GM19324 (cell line): ENCODE measurements around the gene CEMIP.

Experiments
- ATAC-seq: cut with Tn5 transposase; IDR thresholded peaks from one replicate; pipeline ENCODE4 v1.9.1; 2021; ENCODE audit warnings: mild to moderate bottlenecking, moderate library complexity; ENCODE audit not compliant: unreplicated experiment, low FRiP score

Gene CEMIP

GRCh38 chr15:80875568-80876347, 96.6 kb downstream of the CEMIP start:
- ATAC-seq, result no peak

GRCh38 chr15:80876348-80876674, 97.1 kb downstream of the CEMIP start:
- no peak for ATAC-seq

GRCh38 chr15:80878242-80878866, 99.2 kb downstream of the CEMIP start:
- ATAC-seq, result no peak

GRCh38 chr15:80878867-80879250, 99.7 kb downstream of the CEMIP start:
- ATAC-seq, result no peak

- ATAC-seq, result no peak
Observed at GRCh38 chr15:80880086-80880485, 100.9 kb downstream of the CEMIP start.

GRCh38 chr15:80883641-80884040, 104.5 kb downstream of the CEMIP start:
- ATAC-seq, result no peak

GRCh38 chr15:80885016-80885579, 105.9 kb downstream of the CEMIP start:
- ATAC-seq, result no peak

GRCh38 chr15:80887148-80887547, 108.0 kb downstream of the CEMIP start:
- ATAC-seq, result no peak

GRCh38 chr15:80888846-80889245, 109.7 kb downstream of the CEMIP start:
- ATAC-seq, result no peak

- no peak for ATAC-seq
Observed at GRCh38 chr15:80890341-80891005, 111.3 kb downstream of the CEMIP start.

- ATAC-seq, result no peak
Observed at GRCh38 chr15:80891006-80891405, 111.8 kb downstream of the CEMIP start.

- ATAC-seq, result no peak
Observed at GRCh38 chr15:80892414-80892813, 113.2 kb downstream of the CEMIP start.

- no peak for ATAC-seq
Observed at GRCh38 chr15:80893777-80894176, 114.6 kb downstream of the CEMIP start.

- ATAC-seq, result no peak
Observed at GRCh38 chr15:80895091-80895490, 115.9 kb downstream of the CEMIP start.

GRCh38 chr15:80895965-80896364, 116.8 kb downstream of the CEMIP start:
- ATAC-seq, result no peak

- no peak for ATAC-seq
Observed at GRCh38 chr15:80898040-80898439, 118.9 kb downstream of the CEMIP start.

GRCh38 chr15:80902298-80902801, 123.2 kb downstream of the CEMIP start:
- no peak for ATAC-seq

- ATAC-seq, result no peak
Observed at GRCh38 chr15:80904998-80905397, 125.8 kb downstream of the CEMIP start.

GRCh38 chr15:80906159-80906766, 127.1 kb downstream of the CEMIP start:
- ATAC-seq, result no peak

GRCh38 chr15:80911821-80912220, 132.7 kb downstream of the CEMIP start:
- no peak for ATAC-seq

GRCh38 chr15:80912673-80913072, 133.5 kb downstream of the CEMIP start:
- ATAC-seq, result no peak
